AG04450 (cell line): Measurements from ENCODE around the gene BCL11B. TPM values are rescaled to one million over a fixed set of nuclear protein-coding genes. Genes with fewer than 3 reads are reported as not detected.

Experiments used
- CTCF ChIA-PET: fragments of 300-600, 350-600 bp; formaldehyde crosslinking; extraction: SDS; loops from one replicate; lab custom pipeline; 2022; ENCODE audit warnings: antibody characterized with exemption, inconsistent platforms; lab: Charles Lee
- POLR2A ChIA-PET: fragments of 350-600 bp; formaldehyde crosslinking; extraction: SDS; loops from one replicate; lab custom pipeline; 2021; ENCODE audit warnings: antibody characterized with exemption, inconsistent platforms; lab: Yijun Ruan, JAX
- DNase-seq: peaks from one replicate; pipeline ENCODE4 v3.0.0-alpha.2; 2011; ENCODE audit warnings: low read depth, low spot score
- H3K27ac ChIP-seq: one replicate; pipeline ENCODE4 v1.5.1; 2012; ENCODE audit warnings: low read depth, low read length, control low read depth
- H3K27me3 ChIP-seq: one replicate; pipeline ENCODE4 v1.6.0; 2012; ENCODE audit warnings: low read length; ENCODE audit not compliant: control insufficient read depth, insufficient read depth
- H3K4me3 ChIP-seq: 2 replicates; pipeline ENCODE4 v1.5.1; 2011; ENCODE audit warnings: mild to moderate bottlenecking, low read depth, low read length, control low read depth
- H3K9me3 ChIP-seq: 2 replicates; pipeline ENCODE4 v1.5.1; 2012; ENCODE audit warnings: low read length; ENCODE audit not compliant: control insufficient read depth, insufficient read depth
- polyA plus RNA-seq: library from polyadenylated mRNA; depleted of rRNA; stranded (reverse); fragments of >200 nt; gene quantifications from 2 replicates; pipeline ENCODE4 v1.2.3, GENCODE V29; 2011
- TF ChIP-seq, protein P1 (sequence below): IDR thresholded peaks from 2 replicates; pipeline ENCODE4 v1.5.1; 2011; ENCODE audit warnings: low read depth, low read length, control low read depth, inconsistent platforms

The BCL11B gene
- polyA plus RNA-seq, 1 experiment: not detected

- CTCF ChIA-PET: no interaction called here
- TF ChIP-seq, protein P1, sequence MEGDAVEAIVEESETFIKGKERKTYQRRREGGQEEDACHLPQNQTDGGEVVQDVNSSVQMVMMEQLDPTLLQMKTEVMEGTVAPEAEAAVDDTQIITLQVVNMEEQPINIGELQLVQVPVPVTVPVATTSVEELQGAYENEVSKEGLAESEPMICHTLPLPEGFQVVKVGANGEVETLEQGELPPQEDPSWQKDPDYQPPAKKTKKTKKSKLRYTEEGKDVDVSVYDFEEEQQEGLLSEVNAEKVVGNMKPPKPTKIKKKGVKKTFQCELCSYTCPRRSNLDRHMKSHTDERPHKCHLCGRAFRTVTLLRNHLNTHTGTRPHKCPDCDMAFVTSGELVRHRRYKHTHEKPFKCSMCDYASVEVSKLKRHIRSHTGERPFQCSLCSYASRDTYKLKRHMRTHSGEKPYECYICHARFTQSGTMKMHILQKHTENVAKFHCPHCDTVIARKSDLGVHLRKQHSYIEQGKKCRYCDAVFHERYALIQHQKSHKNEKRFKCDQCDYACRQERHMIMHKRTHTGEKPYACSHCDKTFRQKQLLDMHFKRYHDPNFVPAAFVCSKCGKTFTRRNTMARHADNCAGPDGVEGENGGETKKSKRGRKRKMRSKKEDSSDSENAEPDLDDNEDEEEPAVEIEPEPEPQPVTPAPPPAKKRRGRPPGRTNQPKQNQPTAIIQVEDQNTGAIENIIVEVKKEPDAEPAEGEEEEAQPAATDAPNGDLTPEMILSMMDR: no peak
- Histone ChIP-seq H3K9me3 (no peaks in the 10 kb centered on the region; the same call in 1 of the 2 replicates), H3K27ac (no peak overlapping the region), H3K4me3 (no peak overlapping the region), H3K27me3 (peaks cover 18% of the 10 kb centered on the region)
- no peak for DNase-seq
- POLR2A ChIA-PET: no interaction called here
These were observed 24.2 kb downstream of the BCL11B start for GRCh38 chr14:99247772-99248171.

- POLR2A ChIA-PET: no interaction called here
- Histone ChIP-seq H3K9me3 (no peaks in the 10 kb centered on the region; the same call in 1 of the 2 replicates), H3K4me3 (no peak overlapping the region), H3K27ac (no peak overlapping the region), H3K27me3 (peaks cover 18% of the 10 kb centered on the region)
- TF ChIP-seq, protein P1: no peak
- CTCF ChIA-PET: no interaction called here
- DNase-seq: no peak
These were observed 24.8 kb downstream of the BCL11B start for GRCh38 chr14:99247101-99247729.

GRCh38 chr14:99246536-99247097, 25.4 kb downstream of the BCL11B start:
- H3K9me3 ChIP-seq: no peaks in the 10 kb centered on the region; the same call in 1 of the 2 replicates
- no peak for DNase-seq
- ChIA-PET CTCF (no interaction called here), POLR2A (no interaction called here)
- H3K4me3 ChIP-seq: no peak overlapping the region
- H3K27me3 ChIP-seq: peaks cover 18% of the 10 kb centered on the region
- TF ChIP-seq, protein P1: no peak
- H3K27ac ChIP-seq: no peak overlapping the region

GRCh38 chr14:99245564-99246511, 26.2 kb downstream of the BCL11B start:
- no peak overlapping the region for H3K4me3 ChIP-seq
- no peaks in the 10 kb centered on the region; the same call in 1 of the 2 replicates for H3K9me3 ChIP-seq
- POLR2A ChIA-PET: no interaction called here
- CTCF ChIA-PET: no interaction called here
- H3K27me3 ChIP-seq: peaks cover 18% of the 10 kb centered on the region
- DNase-seq: no peak
- TF ChIP-seq, protein P1: no peak
- no peak overlapping the region for H3K27ac ChIP-seq
